ENCODE data around the gene ACAN.

The ACAN gene

GRCh38 chr15:88802250-88802990 is 816 bp upstream of the ACAN start:
- no peak for DNase-seq

GRCh38 chr15:88802991-88803240 is 320 bp upstream of the ACAN start:
- no peak for DNase-seq

GRCh38 chr15:88803920-88804247 is 648 bp downstream of the ACAN start:
- DNase-seq = no peak

- no peak for DNase-seq
These were observed 1.0 kb downstream of the ACAN start for GRCh38 chr15:88804257-88804656.

GRCh38 chr15:88805031-88805780 is 2.0 kb downstream of the ACAN start:
- DNase-seq = no peak

GRCh38 chr15:88810446-88810845 is 7.2 kb downstream of the ACAN start:
- DNase-seq = no peak

GRCh38 chr15:88812133-88812532 is 8.9 kb downstream of the ACAN start:
- DNase-seq = no peak

GRCh38 chr15:88813960-88814359 is 10.7 kb downstream of the ACAN start:
- DNase-seq = no peak

- no peak for DNase-seq
These were observed 11.2 kb downstream of the ACAN start for GRCh38 chr15:88814393-88814792.

GRCh38 chr15:88818920-88819319 is 15.7 kb downstream of the ACAN start:
- DNase-seq = no peak

- no peak for DNase-seq
These were observed 18.8 kb downstream of the ACAN start for GRCh38 chr15:88821993-88822392.

- DNase-seq = no peak
These were observed 25.6 kb downstream of the ACAN start for GRCh38 chr15:88828791-88829190.

- no peak for DNase-seq
These were observed 26.8 kb downstream of the ACAN start for GRCh38 chr15:88830016-88830415.

- peak in 4 of 14 donors; percentile 0 to 14 (median 5) for DNase-seq
These were observed 29.8 kb downstream of the ACAN start for GRCh38 chr15:88832820-88833730.

- DNase-seq = no peak
These were observed 30.5 kb downstream of the ACAN start for GRCh38 chr15:88833731-88834100.

GRCh38 chr15:88834211-88834812 is 31.1 kb downstream of the ACAN start:
- peak in 11 of 14 donors; percentile 6 to 61 (median 27) for DNase-seq

GRCh38 chr15:88835119-88835518 is 31.9 kb downstream of the ACAN start:
- DNase-seq = no peak

GRCh38 chr15:88835646-88836045 is 32.4 kb downstream of the ACAN start:
- no peak for DNase-seq

GRCh38 chr15:88838667-88839066 is 35.4 kb downstream of the ACAN start:
- DNase-seq = no peak

- DNase-seq = no peak
These were observed 35.9 kb downstream of the ACAN start for GRCh38 chr15:88839146-88839545.

GRCh38 chr15:88839961-88840360 is 36.7 kb downstream of the ACAN start:
- DNase-seq = no peak

GRCh38 chr15:88841236-88841635 is 38.0 kb downstream of the ACAN start:
- DNase-seq = no peak

GRCh38 chr15:88842156-88842555 is 38.9 kb downstream of the ACAN start:
- DNase-seq = no peak
